Measurements from ENCODE around the gene DAAM2. TPM values are rescaled to one million over a fixed set of nuclear protein-coding genes. Genes with fewer than 3 reads are reported as not detected.

The DAAM2 gene
- total and polyA plus RNA-seq, 9 of the 15 experiments (the other 6 are each of a cell fraction or from before 2014, with no cell fraction given), result 0.01 to 0.07 TPM; not detected in 7

- Histone ChIP-seq H3K27ac (ENCODE audit: extremely low read depth, low read depth, low read length) (no peak overlapping the region), H3K9me3 (replicated peaks; ENCODE audit: control insufficient read depth, insufficient read depth, low read depth, low read length) (no peaks in the 10 kb centered on the region), H2AFZ (ENCODE audit: low read depth, low read length) (no peak overlapping the region), H3K36me3 (ENCODE audit: control insufficient read depth, insufficient read depth, low read length) (no peaks in the 10 kb centered on the region), H3K79me2 (ENCODE audit: control insufficient read depth, insufficient read depth, low read length) (no peaks in the 10 kb centered on the region), H3K9me1 (ENCODE audit: control insufficient read depth, insufficient read depth, low read length) (no peaks in the 10 kb centered on the region), H3K27me3 (ENCODE audit: control insufficient read depth in 2 of 2, insufficient read depth in 2 of 2, low read length in 2 of 2) (peaks cover 6 to 41% of the 10 kb centered on the region in 2 experiments), H3K4me3 (no peak overlapping the region), H3K9ac (ENCODE audit: insufficient read depth in 1 of 2, low read depth in 2 of 2, low read length in 2 of 2) (no peak overlapping the region), H3K4me1 (replicated peaks in 1 of 2; ENCODE audit: control insufficient read depth in 2 of 2, insufficient read depth in 2 of 2, low read length in 2 of 2) (no peaks in the 10 kb centered on the region), H4K20me1 (replicated peaks; ENCODE audit: control insufficient read depth, insufficient read depth, low read length) (peaks cover 3% of the 10 kb centered on the region), H3K4me2 (ENCODE audit: insufficient read depth, low read length) (no peak overlapping the region)
- DNase-seq (ENCODE audit: extremely low read depth in 1 of 4, low spot score in 3 of 4) (no peak), ATAC-seq (no peak), FAIRE-seq (no peak)
- 2% methylated on average over 3 of the region's 3 CpGs for WGBS (ENCODE audit: insufficient coverage, low coverage, missing lambda C conversion rate)
- intact Hi-C loops (cut with micrococcal nuclease), result no loop called here
- in situ Hi-C loops (cut with MboI), result no loop called here
- ChIA-PET CTCF (ENCODE audit: low intra/inter-chr PET ratio) (no interaction called here), POLR2A (no interaction called here)
- BruUV-seq (replicated peaks), result no TSS peak
- TF ChIP-seq TRIM24 (IDR thresholded peaks at IDR 0.05), result no peak
- no peak for TF ChIP-seq CGGBP1 (CRISPR knock-in tag; IDR thresholded peaks at IDR 0.05)
- TF ChIP-seq RHOXF2B (CRISPR knock-in tag; conservative IDR thresholded peaks at IDR 0.05), result no peak
- no peak for TF ChIP-seq ZNF79 (CRISPR knock-in tag; IDR thresholded peaks at IDR 0.05; ENCODE audit: low read depth)
- no peak for TF ChIP-seq FIP1L1 (IDR thresholded peaks at IDR 0.05; ENCODE audit: low read depth, low read length, poor library complexity, severe bottlenecking)
- TF ChIP-seq HCFC1 (IDR thresholded peaks at IDR 0.05; ENCODE audit: low read depth, low read length), result no peak
- no peak for TF ChIP-seq MTA1 (IDR thresholded peaks at IDR 0.05; ENCODE audit: borderline replicate concordance)
- no peak for TF ChIP-seq ZNF778 (CRISPR knock-in tag; IDR thresholded peaks at IDR 0.05)
- TF ChIP-seq KLF6 (CRISPR knock-in tag; IDR thresholded peaks at IDR 0.05; ENCODE audit: borderline replicate concordance), result no peak
- TF ChIP-seq MITF (IDR thresholded peaks at IDR 0.05), result no peak
- no peak for TF ChIP-seq NFYB (IDR thresholded peaks at IDR 0.05; ENCODE audit: extremely low read depth, insufficient read length)
- TF ChIP-seq ZBTB9 (CRISPR knock-in tag; IDR thresholded peaks at IDR 0.05), result no peak
- TF ChIP-seq ZNF232 (CRISPR knock-in tag; IDR thresholded peaks at IDR 0.05), result no peak
- TF ChIP-seq TRIM28 (IDR thresholded peaks at IDR 0.05), result no peak
- TF ChIP-seq ZNF395 (CRISPR knock-in tag; IDR thresholded peaks at IDR 0.05), result no peak
- TF ChIP-seq HMBOX1 (IDR thresholded peaks at IDR 0.05), result no peak
- TF ChIP-seq DACH1 (IDR thresholded peaks at IDR 0.05; ENCODE audit: partially characterized antibody), result no peak
- TF ChIP-seq MCM2 (IDR thresholded peaks at IDR 0.05; ENCODE audit: low read depth), result no peak
- TF ChIP-seq JUNB (CRISPR knock-in tag; conservative IDR thresholded peaks at IDR 0.05), result no peak
Measured at GRCh38 chr6:39897698-39898097, 105.5 kb downstream of the DAAM2 start.
